HL-60 (cell line): ENCODE measurements around the gene KCNF1.

Experiments used
- DNase-seq, 2 experiments: peaks; one replicate each; pipeline ENCODE4 v3.0.0-alpha.2; 2010 to 2020; ENCODE audit warnings: low read depth in 1 of 2, low spot score in 1 of 2
- H3K27ac ChIP-seq: fragments of 250-450 bp; sonication (Bioruptor Pico); replicated peaks from 2 replicates; pipeline ENCODE4 v1.5.1; 2020; ENCODE audit warnings: mild to moderate bottlenecking, moderate library complexity
- H3K27me3 ChIP-seq: fragments of 250-450 bp; sonication (Bioruptor Pico); 2 replicates; pipeline ENCODE4 v1.5.1; 2021; ENCODE audit warnings: mild to moderate bottlenecking, moderate library complexity; ENCODE audit not compliant: insufficient read depth, poor library complexity, severe bottlenecking
- H3K4me3 ChIP-seq: replicated peaks from 2 replicates; pipeline ENCODE4 v1.5.1; 2011; ENCODE audit warnings: mild to moderate bottlenecking, control low read depth, low read length; ENCODE audit not compliant: insufficient read depth
- GABPA ChIP-seq: IDR thresholded peaks from 2 replicates; pipeline ENCODE4 v1.6.1; 2012; ENCODE audit warnings: low read depth
- POLR2AphosphoS5 ChIP-seq: IDR thresholded peaks from 2 replicates; pipeline ENCODE4 v1.6.1; 2012; ENCODE audit warnings: low read depth
- SPI1 ChIP-seq: IDR thresholded peaks from 2 replicates; pipeline ENCODE4 v1.6.1; 2012; ENCODE audit warnings: low read depth, mild to moderate bottlenecking, borderline replicate concordance
- TF ChIP-seq, protein P1 (sequence below): IDR thresholded peaks from one replicate; pipeline ENCODE4 v1.5.1; 2011; ENCODE audit warnings: low read length, control low read depth, inconsistent platforms; ENCODE audit not compliant: insufficient read depth
- TF ChIP-seq, protein P2 (sequence below): IDR thresholded peaks from 2 replicates; pipeline ENCODE4 v1.6.1; 2012; ENCODE audit warnings: low read depth; ENCODE audit not compliant: insufficient replicate concordance

Gene KCNF1

GRCh38 chr2:10912796-10913455 is 1.2 kb downstream of the KCNF1 start:
- DNase-seq = no peak
- TF ChIP-seq POLR2AphosphoS5 (no peak), GABPA (no peak), SPI1 (no peak)
- TF ChIP-seq, protein P1, sequence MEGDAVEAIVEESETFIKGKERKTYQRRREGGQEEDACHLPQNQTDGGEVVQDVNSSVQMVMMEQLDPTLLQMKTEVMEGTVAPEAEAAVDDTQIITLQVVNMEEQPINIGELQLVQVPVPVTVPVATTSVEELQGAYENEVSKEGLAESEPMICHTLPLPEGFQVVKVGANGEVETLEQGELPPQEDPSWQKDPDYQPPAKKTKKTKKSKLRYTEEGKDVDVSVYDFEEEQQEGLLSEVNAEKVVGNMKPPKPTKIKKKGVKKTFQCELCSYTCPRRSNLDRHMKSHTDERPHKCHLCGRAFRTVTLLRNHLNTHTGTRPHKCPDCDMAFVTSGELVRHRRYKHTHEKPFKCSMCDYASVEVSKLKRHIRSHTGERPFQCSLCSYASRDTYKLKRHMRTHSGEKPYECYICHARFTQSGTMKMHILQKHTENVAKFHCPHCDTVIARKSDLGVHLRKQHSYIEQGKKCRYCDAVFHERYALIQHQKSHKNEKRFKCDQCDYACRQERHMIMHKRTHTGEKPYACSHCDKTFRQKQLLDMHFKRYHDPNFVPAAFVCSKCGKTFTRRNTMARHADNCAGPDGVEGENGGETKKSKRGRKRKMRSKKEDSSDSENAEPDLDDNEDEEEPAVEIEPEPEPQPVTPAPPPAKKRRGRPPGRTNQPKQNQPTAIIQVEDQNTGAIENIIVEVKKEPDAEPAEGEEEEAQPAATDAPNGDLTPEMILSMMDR = no peak
- TF ChIP-seq, protein P2, sequence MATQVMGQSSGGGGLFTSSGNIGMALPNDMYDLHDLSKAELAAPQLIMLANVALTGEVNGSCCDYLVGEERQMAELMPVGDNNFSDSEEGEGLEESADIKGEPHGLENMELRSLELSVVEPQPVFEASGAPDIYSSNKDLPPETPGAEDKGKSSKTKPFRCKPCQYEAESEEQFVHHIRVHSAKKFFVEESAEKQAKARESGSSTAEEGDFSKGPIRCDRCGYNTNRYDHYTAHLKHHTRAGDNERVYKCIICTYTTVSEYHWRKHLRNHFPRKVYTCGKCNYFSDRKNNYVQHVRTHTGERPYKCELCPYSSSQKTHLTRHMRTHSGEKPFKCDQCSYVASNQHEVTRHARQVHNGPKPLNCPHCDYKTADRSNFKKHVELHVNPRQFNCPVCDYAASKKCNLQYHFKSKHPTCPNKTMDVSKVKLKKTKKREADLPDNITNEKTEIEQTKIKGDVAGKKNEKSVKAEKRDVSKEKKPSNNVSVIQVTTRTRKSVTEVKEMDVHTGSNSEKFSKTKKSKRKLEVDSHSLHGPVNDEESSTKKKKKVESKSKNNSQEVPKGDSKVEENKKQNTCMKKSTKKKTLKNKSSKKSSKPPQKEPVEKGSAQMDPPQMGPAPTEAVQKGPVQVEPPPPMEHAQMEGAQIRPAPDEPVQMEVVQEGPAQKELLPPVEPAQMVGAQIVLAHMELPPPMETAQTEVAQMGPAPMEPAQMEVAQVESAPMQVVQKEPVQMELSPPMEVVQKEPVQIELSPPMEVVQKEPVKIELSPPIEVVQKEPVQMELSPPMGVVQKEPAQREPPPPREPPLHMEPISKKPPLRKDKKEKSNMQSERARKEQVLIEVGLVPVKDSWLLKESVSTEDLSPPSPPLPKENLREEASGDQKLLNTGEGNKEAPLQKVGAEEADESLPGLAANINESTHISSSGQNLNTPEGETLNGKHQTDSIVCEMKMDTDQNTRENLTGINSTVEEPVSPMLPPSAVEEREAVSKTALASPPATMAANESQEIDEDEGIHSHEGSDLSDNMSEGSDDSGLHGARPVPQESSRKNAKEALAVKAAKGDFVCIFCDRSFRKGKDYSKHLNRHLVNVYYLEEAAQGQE = no peak
- Histone ChIP-seq H3K4me3 (no peak overlapping the region), H3K27ac (no peak overlapping the region), H3K27me3 (peaks cover 41% of the 10 kb centered on the region)

DNA sequence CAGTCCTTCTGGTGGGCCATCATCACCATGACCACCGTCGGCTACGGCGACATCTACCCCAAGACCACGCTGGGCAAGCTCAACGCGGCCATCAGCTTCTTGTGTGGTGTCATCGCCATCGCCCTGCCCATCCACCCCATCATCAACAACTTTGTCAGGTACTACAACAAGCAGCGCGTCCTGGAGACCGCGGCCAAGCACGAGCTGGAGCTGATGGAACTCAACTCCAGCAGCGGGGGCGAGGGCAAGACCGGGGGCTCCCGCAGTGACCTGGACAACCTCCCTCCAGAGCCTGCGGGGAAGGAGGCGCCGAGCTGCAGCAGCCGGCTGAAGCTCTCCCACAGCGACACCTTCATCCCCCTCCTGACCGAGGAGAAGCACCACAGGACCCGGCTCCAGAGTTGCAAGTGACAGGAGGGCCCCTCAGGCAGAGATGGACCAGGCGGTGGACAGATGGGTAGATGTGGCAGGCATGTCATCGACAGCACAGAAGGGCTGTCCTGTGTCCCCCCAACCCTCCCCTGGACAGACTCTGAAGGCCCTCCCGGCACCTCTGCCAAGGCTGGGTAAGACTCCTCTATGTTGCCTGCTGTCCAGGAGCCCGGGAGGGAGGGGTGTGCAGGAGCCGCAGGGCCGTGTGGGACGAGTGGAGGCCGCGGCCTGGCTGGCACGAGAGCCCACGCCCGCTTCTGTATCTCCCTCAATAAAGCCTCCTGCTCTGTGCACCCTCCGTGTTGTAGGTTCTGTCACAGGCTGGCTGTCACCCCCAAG is 2.0 kb downstream of the KCNF1 start:
- DNase-seq = no peak
- no peak for TF ChIP-seq POLR2AphosphoS5
- TF ChIP-seq SPI1 = no peak
- TF ChIP-seq GABPA = no peak
- TF ChIP-seq, protein P1 = no peak
- TF ChIP-seq, protein P2 = no peak
- no peak overlapping the region for H3K4me3 ChIP-seq
- H3K27me3 ChIP-seq = peaks cover 41% of the 10 kb centered on the region
- no peak overlapping the region for H3K27ac ChIP-seq

DNA sequence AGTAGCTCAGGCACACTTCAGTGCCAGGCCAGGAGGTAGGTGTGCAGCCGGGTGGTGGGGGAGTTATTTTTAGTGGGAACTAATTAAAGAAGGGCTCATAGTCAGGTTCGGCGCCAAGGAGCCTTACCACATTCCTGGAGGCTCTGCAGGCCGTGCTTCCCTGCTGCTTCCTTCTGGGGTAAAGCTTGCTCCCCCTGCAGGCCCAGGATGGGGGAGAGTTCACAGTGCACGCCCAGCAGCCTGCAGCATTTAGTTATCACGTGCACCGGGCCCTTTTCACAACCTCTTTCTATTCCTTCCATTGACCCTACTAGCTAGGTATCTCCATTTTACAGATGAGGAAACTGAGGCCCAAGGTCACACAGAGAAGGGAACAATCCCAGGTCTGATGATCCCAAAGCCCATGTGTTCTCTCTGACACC is 2.5 kb downstream of the KCNF1 start:
- H3K4me3 ChIP-seq = no peak overlapping the region
- H3K27me3 ChIP-seq = peaks cover 41% of the 10 kb centered on the region
- DNase-seq = no peak
- H3K27ac ChIP-seq = no peak overlapping the region
- TF ChIP-seq GABPA = no peak
- no peak for TF ChIP-seq POLR2AphosphoS5
- TF ChIP-seq, protein P2 = no peak
- no peak for TF ChIP-seq SPI1
- TF ChIP-seq, protein P1 = no peak
